ENCODE results near the gene PIGP.

The PIGP gene

DNA sequence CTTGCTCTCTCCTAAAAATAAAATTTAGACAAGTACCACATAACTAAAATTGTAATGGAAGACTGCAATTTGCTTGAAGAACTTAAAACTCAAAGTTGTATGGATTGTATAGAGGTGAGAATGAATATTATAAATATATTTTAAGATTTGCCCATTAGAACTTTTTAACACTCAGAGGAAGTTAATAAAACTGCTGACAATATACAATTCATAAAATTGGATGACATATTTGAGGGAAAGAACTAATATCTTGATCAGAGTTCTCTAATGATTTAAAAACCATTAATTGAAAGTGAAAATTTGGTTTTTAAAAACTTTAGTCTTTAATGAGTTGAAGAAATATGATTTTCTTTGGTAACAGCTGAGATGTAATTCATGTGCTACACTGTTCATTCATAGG lies 21.1 kb upstream of the PIGP start:
- Histone ChIP-seq H3K27me3 (replicated peaks; ENCODE audit: control insufficient read depth, insufficient read depth, low read length) (no peaks in the 10 kb centered on the region), H3K4me3 (replicated peaks; ENCODE audit: low read depth, low read length) (no peak overlapping the region), H3K36me3 (ENCODE audit: control insufficient read depth, insufficient read depth, low read length) (peaks cover 6% of the 10 kb centered on the region)
- no peak for DNase-seq (ENCODE audit: extremely low read depth, insufficient read length)
- TF ChIP-seq, protein P1, sequence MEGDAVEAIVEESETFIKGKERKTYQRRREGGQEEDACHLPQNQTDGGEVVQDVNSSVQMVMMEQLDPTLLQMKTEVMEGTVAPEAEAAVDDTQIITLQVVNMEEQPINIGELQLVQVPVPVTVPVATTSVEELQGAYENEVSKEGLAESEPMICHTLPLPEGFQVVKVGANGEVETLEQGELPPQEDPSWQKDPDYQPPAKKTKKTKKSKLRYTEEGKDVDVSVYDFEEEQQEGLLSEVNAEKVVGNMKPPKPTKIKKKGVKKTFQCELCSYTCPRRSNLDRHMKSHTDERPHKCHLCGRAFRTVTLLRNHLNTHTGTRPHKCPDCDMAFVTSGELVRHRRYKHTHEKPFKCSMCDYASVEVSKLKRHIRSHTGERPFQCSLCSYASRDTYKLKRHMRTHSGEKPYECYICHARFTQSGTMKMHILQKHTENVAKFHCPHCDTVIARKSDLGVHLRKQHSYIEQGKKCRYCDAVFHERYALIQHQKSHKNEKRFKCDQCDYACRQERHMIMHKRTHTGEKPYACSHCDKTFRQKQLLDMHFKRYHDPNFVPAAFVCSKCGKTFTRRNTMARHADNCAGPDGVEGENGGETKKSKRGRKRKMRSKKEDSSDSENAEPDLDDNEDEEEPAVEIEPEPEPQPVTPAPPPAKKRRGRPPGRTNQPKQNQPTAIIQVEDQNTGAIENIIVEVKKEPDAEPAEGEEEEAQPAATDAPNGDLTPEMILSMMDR (IDR thresholded peaks at IDR 0.05; ENCODE audit: insufficient read depth, low read length, poor library complexity, severe bottlenecking): no peak

DNA sequence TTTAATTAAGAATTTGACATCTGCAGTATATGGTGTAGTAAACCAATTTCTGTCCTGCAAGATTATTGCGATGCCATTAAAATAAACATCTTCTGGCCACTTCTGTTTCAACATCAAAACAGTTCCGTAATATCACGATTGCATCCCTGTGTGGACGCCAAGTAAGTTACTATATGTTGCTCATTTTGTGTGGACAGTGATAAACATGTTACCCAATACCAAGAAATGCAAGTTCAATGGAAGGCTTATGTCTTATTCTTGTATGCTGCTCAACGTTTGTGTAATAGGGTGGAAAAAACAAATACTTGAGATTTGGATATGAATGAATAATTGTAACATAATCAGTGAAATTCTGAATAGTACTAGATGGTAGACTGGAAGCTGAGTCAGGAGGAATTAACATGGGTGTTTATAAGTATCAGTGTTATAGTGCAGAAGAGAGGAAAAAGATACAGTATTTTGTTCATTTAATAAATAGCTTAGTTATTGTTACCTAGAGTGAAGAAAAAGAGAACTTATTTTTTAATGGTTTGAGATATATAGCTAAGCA lies 15.4 kb upstream of the PIGP start:
- Histone ChIP-seq H3K4me3 (replicated peaks; ENCODE audit: low read depth, low read length) (no peak overlapping the region), H3K36me3 (ENCODE audit: control insufficient read depth, insufficient read depth, low read length) (no peaks in the 10 kb centered on the region), H3K27me3 (replicated peaks; ENCODE audit: control insufficient read depth, insufficient read depth, low read length) (no peaks in the 10 kb centered on the region)
- DNase-seq (ENCODE audit: extremely low read depth, insufficient read length): no peak
- TF ChIP-seq, protein P1 (IDR thresholded peaks at IDR 0.05; ENCODE audit: insufficient read depth, low read length, poor library complexity, severe bottlenecking): no peak

DNA sequence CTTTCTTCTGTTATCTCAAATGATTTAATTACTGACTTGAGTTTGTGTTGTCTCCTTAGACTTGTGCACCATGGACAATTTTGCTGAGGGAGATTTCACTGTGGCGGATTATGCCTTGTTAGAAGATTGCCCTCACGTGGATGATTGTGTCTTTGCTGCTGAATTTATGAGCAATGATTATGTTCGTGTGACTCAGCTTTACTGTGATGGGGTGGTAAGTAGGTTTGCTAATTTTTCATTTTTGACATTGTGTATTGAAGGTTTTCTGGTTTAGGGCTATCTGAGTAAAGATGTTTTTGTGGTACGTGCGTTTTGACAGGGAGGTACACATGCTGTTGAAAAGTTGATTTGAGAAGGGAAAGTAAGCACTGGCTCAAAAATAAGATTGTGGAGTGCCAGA lies 14.3 kb upstream of the PIGP start:
- TF ChIP-seq, protein P1 (IDR thresholded peaks at IDR 0.05; ENCODE audit: insufficient read depth, low read length, poor library complexity, severe bottlenecking): no peak
- Histone ChIP-seq H3K27me3 (replicated peaks; ENCODE audit: control insufficient read depth, insufficient read depth, low read length) (no peaks in the 10 kb centered on the region), H3K36me3 (ENCODE audit: control insufficient read depth, insufficient read depth, low read length) (no peaks in the 10 kb centered on the region), H3K4me3 (replicated peaks; ENCODE audit: low read depth, low read length) (no peak overlapping the region)
- no peak for DNase-seq (ENCODE audit: extremely low read depth, insufficient read length)

DNA sequence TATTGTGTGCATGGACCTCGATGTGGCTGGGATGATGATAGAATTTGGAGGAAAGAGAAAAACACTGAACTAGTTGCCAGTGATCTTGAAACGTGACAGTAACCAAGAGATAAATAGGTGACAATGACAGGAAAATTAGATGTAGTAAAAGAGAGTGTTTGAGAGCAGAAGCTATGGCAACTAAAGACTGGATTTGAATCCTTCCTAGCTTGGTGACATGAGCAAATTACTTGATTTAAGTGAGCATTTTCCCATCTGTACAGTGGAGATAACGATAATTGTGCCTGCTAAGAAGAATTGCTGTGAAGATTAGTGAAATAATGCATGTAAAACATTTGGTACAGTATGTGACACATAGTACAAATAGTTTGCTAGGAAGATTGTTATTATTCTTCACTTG lies 12.9 kb upstream of the PIGP start:
- no peaks in the 10 kb centered on the region for H3K27me3 ChIP-seq (replicated peaks; ENCODE audit: control insufficient read depth, insufficient read depth, low read length)
- no peaks in the 10 kb centered on the region for H3K36me3 ChIP-seq (ENCODE audit: control insufficient read depth, insufficient read depth, low read length)
- H3K4me3 ChIP-seq (replicated peaks; ENCODE audit: low read depth, low read length): no peak overlapping the region
- TF ChIP-seq, protein P1 (IDR thresholded peaks at IDR 0.05; ENCODE audit: insufficient read depth, low read length, poor library complexity, severe bottlenecking): no peak
- DNase-seq (ENCODE audit: extremely low read depth, insufficient read length): no peak

DNA sequence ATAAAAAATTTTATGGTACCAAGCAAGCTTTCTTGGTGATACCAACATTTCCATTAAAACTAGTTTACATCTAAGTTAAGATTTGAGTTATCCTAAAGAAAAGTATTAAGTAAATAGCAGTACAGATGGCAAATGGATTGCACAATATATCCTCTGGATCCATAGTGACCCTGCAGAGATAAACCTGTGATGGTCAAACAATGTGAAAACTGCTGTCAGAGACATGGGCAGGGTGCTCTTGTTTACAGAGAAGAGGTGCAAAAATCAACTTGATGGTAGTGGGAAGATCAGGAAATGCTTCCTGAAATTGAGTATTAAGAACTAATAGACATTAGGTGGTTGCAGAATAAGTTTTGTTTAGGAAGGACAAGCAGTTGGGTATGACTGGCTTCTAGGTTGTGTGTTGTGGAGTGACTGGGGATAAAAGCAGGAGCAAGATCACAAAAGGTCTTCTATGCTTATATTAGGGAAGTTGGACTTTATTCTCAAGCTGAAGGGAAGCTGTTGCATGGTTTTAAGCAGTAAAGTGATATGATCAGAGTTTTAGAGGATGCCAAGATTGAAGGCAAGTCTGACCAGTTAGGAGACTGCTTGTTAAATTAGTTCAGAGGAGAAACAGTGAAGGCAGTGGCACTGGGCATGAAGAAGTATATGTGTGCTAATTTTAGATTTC lies 10.1 kb upstream of the PIGP start:
- Histone ChIP-seq H3K36me3 (ENCODE audit: control insufficient read depth, insufficient read depth, low read length) (no peaks in the 10 kb centered on the region), H3K4me3 (replicated peaks; ENCODE audit: low read depth, low read length) (no peak overlapping the region), H3K27me3 (replicated peaks; ENCODE audit: control insufficient read depth, insufficient read depth, low read length) (no peaks in the 10 kb centered on the region)
- no peak for DNase-seq (ENCODE audit: extremely low read depth, insufficient read length)
- TF ChIP-seq, protein P1 (IDR thresholded peaks at IDR 0.05; ENCODE audit: insufficient read depth, low read length, poor library complexity, severe bottlenecking): no peak

All from GM06990 (cell line).